Measurements from ENCODE around the gene RGS9BP. TPM values are rescaled to one million over a fixed set of nuclear protein-coding genes. Genes with fewer than 3 reads are reported as not detected.

The RGS9BP gene
- total and polyA plus RNA-seq, 2 of the 13 experiments (the other 11 are each of a cell fraction or from before 2014, with no cell fraction given) = 0.01 TPM; not detected in 1

DNA sequence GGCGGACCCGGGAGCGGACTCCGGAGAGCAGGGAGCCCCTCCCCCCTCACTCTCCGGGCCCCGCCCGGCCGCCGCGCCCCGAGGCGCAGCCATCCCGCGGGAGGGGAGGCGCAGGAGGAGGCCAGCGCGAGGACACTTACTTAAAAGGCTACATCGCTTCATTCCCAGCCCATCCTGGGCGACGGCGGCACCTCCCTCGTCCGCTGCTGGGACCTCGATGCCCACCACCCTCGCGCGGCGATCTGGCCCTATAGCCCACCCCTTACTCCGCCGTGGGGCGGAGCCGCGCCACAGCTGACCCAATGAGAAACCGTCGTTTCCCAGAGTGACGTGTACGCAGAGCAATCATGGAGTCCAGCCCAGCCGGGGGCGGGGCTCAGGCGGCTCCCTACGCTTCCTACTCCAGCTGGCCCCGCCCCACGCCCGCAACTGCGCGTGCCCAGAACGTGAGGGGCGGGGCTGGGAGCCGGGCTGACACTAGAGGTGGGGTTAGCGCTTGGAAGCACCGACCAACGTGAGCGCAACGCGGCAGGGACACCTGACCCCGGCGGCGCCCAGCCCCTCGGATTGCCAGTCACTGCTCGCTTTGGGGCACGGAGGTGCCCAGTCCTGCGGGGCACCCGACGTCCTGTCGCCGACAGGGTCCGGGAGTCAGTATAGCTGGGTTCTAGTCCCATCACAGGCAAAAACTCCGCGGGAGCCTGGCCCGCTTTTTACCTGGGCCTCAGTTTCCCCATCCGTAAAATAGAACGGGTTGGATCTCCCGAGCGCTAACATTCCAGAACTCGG lies 523 bp upstream of the RGS9BP start, which contains the start of gene ANKRD27 (continued):
- no peak for TF ChIP-seq ZNF335 (CRISPR knock-in tag; IDR thresholded peaks at IDR 0.05)
- TF ChIP-seq HOXA9 (CRISPR knock-in tag; IDR thresholded peaks at IDR 0.05; ENCODE audit: borderline replicate concordance) = no peak
- TF ChIP-seq FOXA1 (IDR thresholded peaks at IDR 0.05) = no peak
- no peak; the same call in 1 of the 2 replicates for TF ChIP-seq FOXA1 (CRISPR knock-in tag; IDR thresholded peaks at IDR 0.05)
- TF ChIP-seq, protein P1, sequence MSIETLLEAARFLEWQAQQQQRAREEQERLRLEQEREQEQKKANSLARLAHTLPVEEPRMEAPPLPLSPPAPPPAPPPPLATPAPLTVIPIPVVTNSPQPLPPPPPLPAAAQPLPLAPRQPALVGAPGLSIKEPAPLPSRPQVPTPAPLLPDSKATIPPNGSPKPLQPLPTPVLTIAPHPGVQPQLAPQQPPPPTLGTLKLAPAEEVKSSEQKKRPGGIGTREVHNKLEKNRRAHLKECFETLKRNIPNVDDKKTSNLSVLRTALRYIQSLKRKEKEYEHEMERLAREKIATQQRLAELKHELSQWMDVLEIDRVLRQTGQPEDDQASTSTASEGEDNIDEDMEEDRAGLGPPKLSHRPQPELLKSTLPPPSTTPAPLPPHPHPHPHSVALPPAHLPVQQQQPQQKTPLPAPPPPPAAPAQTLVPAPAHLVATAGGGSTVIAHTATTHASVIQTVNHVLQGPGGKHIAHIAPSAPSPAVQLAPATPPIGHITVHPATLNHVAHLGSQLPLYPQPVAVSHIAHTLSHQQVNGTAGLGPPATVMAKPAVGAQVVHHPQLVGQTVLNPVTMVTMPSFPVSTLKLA (IDR thresholded peaks at IDR 0.05) = no peak
- TF ChIP-seq NFKB2 (CRISPR knock-in tag; IDR thresholded peaks at IDR 0.05; ENCODE audit: borderline replicate concordance) = peak; percentile 69; the same call in 1 of the 2 replicates
- no peak for TF ChIP-seq MLLT10 (CRISPR knock-in tag; IDR thresholded peaks at IDR 0.05)
- TF ChIP-seq KLF12 (CRISPR knock-in tag; IDR thresholded peaks at IDR 0.05; ENCODE audit: borderline replicate concordance) = peak; percentile 37; the same call in 1 of the 2 replicates
- TF ChIP-seq ZNF737 (CRISPR knock-in tag; IDR thresholded peaks at IDR 0.05; ENCODE audit: borderline replicate concordance) = no peak
- TF ChIP-seq ZNF703 (CRISPR knock-in tag; IDR thresholded peaks at IDR 0.05; ENCODE audit: borderline replicate concordance) = no peak
- no peak for TF ChIP-seq AKAP8 (CRISPR knock-in tag; IDR thresholded peaks at IDR 0.05)
- peak; percentile 32 for TF ChIP-seq ZNF883 (CRISPR knock-in tag; IDR thresholded peaks at IDR 0.05; ENCODE audit: not compliant biosample characterization)
- TF ChIP-seq ZNF17 (CRISPR knock-in tag; IDR thresholded peaks at IDR 0.05) = no peak
- peak; percentile 60; the same call in 1 of the 2 replicates for TF ChIP-seq KDM5A (IDR thresholded peaks at IDR 0.05; ENCODE audit: borderline replicate concordance, low read length)
- no peak for TF ChIP-seq ZNF354B (CRISPR knock-in tag; IDR thresholded peaks at IDR 0.05)
- no peak for TF ChIP-seq GPBP1L1 (CRISPR knock-in tag; IDR thresholded peaks at IDR 0.05)
- TF ChIP-seq, protein P2, sequence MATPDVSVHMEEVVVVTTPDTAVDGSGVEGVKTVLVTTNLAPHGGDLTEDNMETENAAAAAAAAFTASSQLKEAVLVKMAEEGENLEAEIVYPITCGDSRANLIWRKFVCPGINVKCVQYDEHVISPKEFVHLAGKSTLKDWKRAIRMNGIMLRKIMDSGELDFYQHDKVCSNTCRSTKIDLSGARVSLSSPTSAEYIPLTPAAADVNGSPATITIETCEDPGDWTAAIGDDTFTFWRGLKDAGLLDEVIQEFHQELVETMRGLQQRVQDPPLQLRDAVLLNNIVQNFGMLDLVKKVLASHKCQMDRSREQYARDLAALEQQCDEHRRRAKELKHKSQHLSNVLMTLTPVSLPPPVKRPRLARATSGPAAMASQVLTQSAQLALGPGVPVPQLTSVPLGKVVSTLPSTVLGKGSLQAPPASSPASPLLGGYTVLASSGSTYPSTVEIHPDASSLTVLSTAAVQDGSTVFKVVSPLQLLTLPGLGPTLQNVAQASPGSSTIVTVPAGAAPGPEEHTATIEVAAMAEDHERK (CRISPR knock-in tag; IDR thresholded peaks at IDR 0.05; ENCODE audit: low read depth) = no peak
- peak; percentile 78 for TF ChIP-seq POLR2AphosphoS5 (IDR thresholded peaks at IDR 0.05; ENCODE audit: low read depth, low read length)
- TF ChIP-seq CCAR2 (optimal IDR thresholded peaks at IDR 0.05; ENCODE audit: low read depth, low read length) = no peak
- TF ChIP-seq, protein P3, sequence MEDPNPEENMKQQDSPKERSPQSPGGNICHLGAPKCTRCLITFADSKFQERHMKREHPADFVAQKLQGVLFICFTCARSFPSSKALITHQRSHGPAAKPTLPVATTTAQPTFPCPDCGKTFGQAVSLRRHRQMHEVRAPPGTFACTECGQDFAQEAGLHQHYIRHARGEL (CRISPR knock-in tag; IDR thresholded peaks at IDR 0.05) = no peak
- TF ChIP-seq RFX1 (IDR thresholded peaks at IDR 0.05) = no peak
- TF ChIP-seq ZNF317 (CRISPR knock-in tag; IDR thresholded peaks at IDR 0.05) = no peak
- TF ChIP-seq, protein P4, sequence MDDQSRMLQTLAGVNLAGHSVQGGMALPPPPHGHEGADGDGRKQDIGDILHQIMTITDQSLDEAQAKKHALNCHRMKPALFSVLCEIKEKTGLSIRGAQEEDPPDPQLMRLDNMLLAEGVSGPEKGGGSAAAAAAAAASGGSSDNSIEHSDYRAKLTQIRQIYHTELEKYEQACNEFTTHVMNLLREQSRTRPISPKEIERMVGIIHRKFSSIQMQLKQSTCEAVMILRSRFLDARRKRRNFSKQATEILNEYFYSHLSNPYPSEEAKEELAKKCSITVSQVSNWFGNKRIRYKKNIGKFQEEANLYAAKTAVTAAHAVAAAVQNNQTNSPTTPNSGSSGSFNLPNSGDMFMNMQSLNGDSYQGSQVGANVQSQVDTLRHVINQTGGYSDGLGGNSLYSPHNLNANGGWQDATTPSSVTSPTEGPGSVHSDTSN (CRISPR knock-in tag; IDR thresholded peaks at IDR 0.05; ENCODE audit: borderline replicate concordance) = peak; percentile 83; the same call in 1 of the 2 replicates
- no peak for TF ChIP-seq ZSCAN29 (CRISPR knock-in tag; conservative IDR thresholded peaks at IDR 0.05)

All from HepG2 (cell line).